K562 (cell line): ENCODE results near the gene PGPEP1. TPM values are rescaled to one million over a fixed set of nuclear protein-coding genes. Genes with fewer than 3 reads are reported as not detected.

ENCODE experiments used
- FOXK2 ChIP-seq, 2 experiments: fragments of 450-650 bp; IDR thresholded peaks in 1 of 2; conservative IDR thresholded peaks in 1 of 2; 2 replicates each; pipeline ENCODE4 v1.6.1; 2016; ENCODE audit warnings: low read depth in 2 of 2, mild to moderate bottlenecking in 1 of 2
- GATA2 ChIP-seq: sonication (generic); formaldehyde crosslinking; IDR thresholded peaks from 2 replicates; pipeline ENCODE4 v1.4.0; 2020; ENCODE audit warnings: mild to moderate bottlenecking, missing genetic modification reagents
- NR2C1 ChIP-seq, 2 experiments: fragments of 450-650 bp; IDR thresholded peaks; 2 replicates each; pipeline ENCODE4 v1.6.1; 2017; ENCODE audit warnings: mild to moderate bottlenecking in 2 of 2, antibody characterized with exemption in 1 of 2, inconsistent platforms in 1 of 2, missing compliant biosample characterization in 1 of 2, missing genetic modification characterization in 1 of 2
- RAD21 ChIP-seq, 2 experiments: fragments of 250-450 bp in 1 of 2; fragments of 450-650 bp in 1 of 2; sonication (Bioruptor Pico) in 1 of 2; formaldehyde crosslinking in 1 of 2; IDR thresholded peaks in 1 of 2; conservative IDR thresholded peaks in 1 of 2; 2 replicates each; pipeline versions ENCODE4 v1.4.0 to v1.8.0; 2020 to 2022; ENCODE audit warnings: mild to moderate bottlenecking in 2 of 2, moderate library complexity in 1 of 2
- TAF1 ChIP-seq: IDR thresholded peaks from 2 replicates; pipeline ENCODE4 v1.6.1; 2011; ENCODE audit warnings: mild to moderate bottlenecking, low read length, moderate library complexity; ENCODE audit not compliant: insufficient read depth, control insufficient read depth, severe bottlenecking; ENCODE audit errors: extremely low read depth
- U2AF1 ChIP-seq: fragments of 200-400 bp; formaldehyde crosslinking; optimal IDR thresholded peaks from 2 replicates; pipeline ENCODE3; 2017; ENCODE audit warnings: mild to moderate bottlenecking, low read depth, low read length, moderate library complexity
- polyA plus RNA-seq, 8 experiments: library from polyadenylated mRNA; depleted of rRNA in 4 of 8; stranded (reverse) in 5 of 8; unstranded in 3 of 8; fragments of >200 nt; fragmentation: Nextera tagmentation in 2 of 8; fragmentation: Illumina TruSeq in 1 of 8; extraction: Ambion mirVana in 2 of 8; extraction: Trizol in 1 of 8; gene quantifications; 2 replicates each; pipeline versions ENCODE4 v1.2.1 to v1.2.3, GENCODE V29; 2011 to 2014; ENCODE audit warnings: inconsistent platforms in 1 of 8, missing spikeins in 1 of 8
- total RNA-seq, 7 experiments: library from RNA; depleted of rRNA in 6 of 7; stranded (reverse); fragments of >200 nt in 6 of 7; fragmentation: Illumina TruSeq in 2 of 7; extraction: Trizol in 2 of 7; gene quantifications; 2 replicates each; pipeline versions ENCODE4 v1.2.1 to v1.2.3, GENCODE V29; 2011 to 2021; ENCODE audit warnings: low replicate concordance in 1 of 7
- TF ChIP-seq, protein P1 (sequence below), 2 experiments: fragments of 450-650 bp; formaldehyde crosslinking in 1 of 2; IDR thresholded peaks; 2 replicates each; pipeline versions ENCODE4 v1.4.0 to v1.6.1; 2014 to 2020; ENCODE audit warnings: mild to moderate bottlenecking in 2 of 2, borderline replicate concordance in 1 of 2, low read depth in 1 of 2
- TF ChIP-seq, protein P2 (sequence below), 2 experiments: fragments of 450-650 bp; conservative IDR thresholded peaks; 2 replicates each; pipeline ENCODE4 v1.6.1; 2017; ENCODE audit warnings: mild to moderate bottlenecking in 2 of 2, moderate library complexity in 2 of 2
- TF ChIP-seq, protein P3 (sequence below): sonication (generic); formaldehyde crosslinking; IDR thresholded peaks from 2 replicates; pipeline ENCODE4 v1.4.0; 2020; ENCODE audit warnings: mild to moderate bottlenecking, missing genetic modification reagents
- TF ChIP-seq, protein P4 (sequence below): sonication (generic); formaldehyde crosslinking; IDR thresholded peaks from 2 replicates; pipeline ENCODE4 v1.8.0; 2022; ENCODE audit warnings: missing genetic modification reagents, mild to moderate bottlenecking, borderline replicate concordance

Gene PGPEP1
- total and polyA plus RNA-seq, 9 of the 15 experiments (the other 6 are each of a cell fraction or from before 2014, with no cell fraction given): 10.0 to 69.6 (median 33.5) TPM

GRCh38 chr19:18339723-18340122 lies 675 bp upstream of the PGPEP1 start (continued):
- TF ChIP-seq, protein P1, sequence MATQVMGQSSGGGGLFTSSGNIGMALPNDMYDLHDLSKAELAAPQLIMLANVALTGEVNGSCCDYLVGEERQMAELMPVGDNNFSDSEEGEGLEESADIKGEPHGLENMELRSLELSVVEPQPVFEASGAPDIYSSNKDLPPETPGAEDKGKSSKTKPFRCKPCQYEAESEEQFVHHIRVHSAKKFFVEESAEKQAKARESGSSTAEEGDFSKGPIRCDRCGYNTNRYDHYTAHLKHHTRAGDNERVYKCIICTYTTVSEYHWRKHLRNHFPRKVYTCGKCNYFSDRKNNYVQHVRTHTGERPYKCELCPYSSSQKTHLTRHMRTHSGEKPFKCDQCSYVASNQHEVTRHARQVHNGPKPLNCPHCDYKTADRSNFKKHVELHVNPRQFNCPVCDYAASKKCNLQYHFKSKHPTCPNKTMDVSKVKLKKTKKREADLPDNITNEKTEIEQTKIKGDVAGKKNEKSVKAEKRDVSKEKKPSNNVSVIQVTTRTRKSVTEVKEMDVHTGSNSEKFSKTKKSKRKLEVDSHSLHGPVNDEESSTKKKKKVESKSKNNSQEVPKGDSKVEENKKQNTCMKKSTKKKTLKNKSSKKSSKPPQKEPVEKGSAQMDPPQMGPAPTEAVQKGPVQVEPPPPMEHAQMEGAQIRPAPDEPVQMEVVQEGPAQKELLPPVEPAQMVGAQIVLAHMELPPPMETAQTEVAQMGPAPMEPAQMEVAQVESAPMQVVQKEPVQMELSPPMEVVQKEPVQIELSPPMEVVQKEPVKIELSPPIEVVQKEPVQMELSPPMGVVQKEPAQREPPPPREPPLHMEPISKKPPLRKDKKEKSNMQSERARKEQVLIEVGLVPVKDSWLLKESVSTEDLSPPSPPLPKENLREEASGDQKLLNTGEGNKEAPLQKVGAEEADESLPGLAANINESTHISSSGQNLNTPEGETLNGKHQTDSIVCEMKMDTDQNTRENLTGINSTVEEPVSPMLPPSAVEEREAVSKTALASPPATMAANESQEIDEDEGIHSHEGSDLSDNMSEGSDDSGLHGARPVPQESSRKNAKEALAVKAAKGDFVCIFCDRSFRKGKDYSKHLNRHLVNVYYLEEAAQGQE (IDR thresholded peaks at IDR 0.05; ENCODE audit: borderline replicate concordance): peak; percentile 30; the same call in 1 of the 2 replicates
- TF ChIP-seq, protein P1 (CRISPR knock-in tag; IDR thresholded peaks at IDR 0.05; ENCODE audit: low read depth): no peak
- TF ChIP-seq, protein P2, sequence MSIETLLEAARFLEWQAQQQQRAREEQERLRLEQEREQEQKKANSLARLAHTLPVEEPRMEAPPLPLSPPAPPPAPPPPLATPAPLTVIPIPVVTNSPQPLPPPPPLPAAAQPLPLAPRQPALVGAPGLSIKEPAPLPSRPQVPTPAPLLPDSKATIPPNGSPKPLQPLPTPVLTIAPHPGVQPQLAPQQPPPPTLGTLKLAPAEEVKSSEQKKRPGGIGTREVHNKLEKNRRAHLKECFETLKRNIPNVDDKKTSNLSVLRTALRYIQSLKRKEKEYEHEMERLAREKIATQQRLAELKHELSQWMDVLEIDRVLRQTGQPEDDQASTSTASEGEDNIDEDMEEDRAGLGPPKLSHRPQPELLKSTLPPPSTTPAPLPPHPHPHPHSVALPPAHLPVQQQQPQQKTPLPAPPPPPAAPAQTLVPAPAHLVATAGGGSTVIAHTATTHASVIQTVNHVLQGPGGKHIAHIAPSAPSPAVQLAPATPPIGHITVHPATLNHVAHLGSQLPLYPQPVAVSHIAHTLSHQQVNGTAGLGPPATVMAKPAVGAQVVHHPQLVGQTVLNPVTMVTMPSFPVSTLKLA (conservative IDR thresholded peaks at IDR 0.05): 0 out of 4 replicates have a peak, but pooled peaks of 1 of the 2 experiments have one; percentile 13
- peak in 1 of 2 experiments; percentile 35; a peak in 1 of 4 replicates for TF ChIP-seq FOXK2 (conservative IDR thresholded peaks at IDR 0.05 in 1 of 2, IDR thresholded peaks at IDR 0.05 in 1 of 2; ENCODE audit: low read depth in 2 of 2)
- TF ChIP-seq, protein P3, sequence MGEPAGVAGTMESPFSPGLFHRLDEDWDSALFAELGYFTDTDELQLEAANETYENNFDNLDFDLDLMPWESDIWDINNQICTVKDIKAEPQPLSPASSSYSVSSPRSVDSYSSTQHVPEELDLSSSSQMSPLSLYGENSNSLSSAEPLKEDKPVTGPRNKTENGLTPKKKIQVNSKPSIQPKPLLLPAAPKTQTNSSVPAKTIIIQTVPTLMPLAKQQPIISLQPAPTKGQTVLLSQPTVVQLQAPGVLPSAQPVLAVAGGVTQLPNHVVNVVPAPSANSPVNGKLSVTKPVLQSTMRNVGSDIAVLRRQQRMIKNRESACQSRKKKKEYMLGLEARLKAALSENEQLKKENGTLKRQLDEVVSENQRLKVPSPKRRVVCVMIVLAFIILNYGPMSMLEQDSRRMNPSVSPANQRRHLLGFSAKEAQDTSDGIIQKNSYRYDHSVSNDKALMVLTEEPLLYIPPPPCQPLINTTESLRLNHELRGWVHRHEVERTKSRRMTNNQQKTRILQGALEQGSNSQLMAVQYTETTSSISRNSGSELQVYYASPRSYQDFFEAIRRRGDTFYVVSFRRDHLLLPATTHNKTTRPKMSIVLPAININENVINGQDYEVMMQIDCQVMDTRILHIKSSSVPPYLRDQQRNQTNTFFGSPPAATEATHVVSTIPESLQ: no peak
- TF ChIP-seq NR2C1 (IDR thresholded peaks at IDR 0.05): peak; percentile 37; the same call in 1 of the 2 replicates
- no peak for TF ChIP-seq NR2C1 (tag; IDR thresholded peaks at IDR 0.05)
- peak; percentile 41 to 64 for TF ChIP-seq RAD21 (CRISPR knock-in tag; conservative IDR thresholded peaks at IDR 0.05 in 1 of 2, IDR thresholded peaks at IDR 0.05 in 1 of 2)
- TF ChIP-seq, protein P4, sequence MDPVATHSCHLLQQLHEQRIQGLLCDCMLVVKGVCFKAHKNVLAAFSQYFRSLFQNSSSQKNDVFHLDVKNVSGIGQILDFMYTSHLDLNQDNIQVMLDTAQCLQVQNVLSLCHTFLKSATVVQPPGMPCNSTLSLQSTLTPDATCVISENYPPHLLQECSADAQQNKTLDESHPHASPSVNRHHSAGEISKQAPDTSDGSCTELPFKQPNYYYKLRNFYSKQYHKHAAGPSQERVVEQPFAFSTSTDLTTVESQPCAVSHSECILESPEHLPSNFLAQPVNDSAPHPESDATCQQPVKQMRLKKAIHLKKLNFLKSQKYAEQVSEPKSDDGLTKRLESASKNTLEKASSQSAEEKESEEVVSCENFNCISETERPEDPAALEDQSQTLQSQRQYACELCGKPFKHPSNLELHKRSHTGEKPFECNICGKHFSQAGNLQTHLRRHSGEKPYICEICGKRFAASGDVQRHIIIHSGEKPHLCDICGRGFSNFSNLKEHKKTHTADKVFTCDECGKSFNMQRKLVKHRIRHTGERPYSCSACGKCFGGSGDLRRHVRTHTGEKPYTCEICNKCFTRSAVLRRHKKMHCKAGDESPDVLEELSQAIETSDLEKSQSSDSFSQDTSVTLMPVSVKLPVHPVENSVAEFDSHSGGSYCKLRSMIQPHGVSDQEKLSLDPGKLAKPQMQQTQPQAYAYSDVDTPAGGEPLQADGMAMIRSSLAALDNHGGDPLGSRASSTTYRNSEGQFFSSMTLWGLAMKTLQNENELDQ (CRISPR knock-in tag): no peak
- TF ChIP-seq U2AF1: no peak
- TF ChIP-seq GATA2 (CRISPR knock-in tag): no peak
- TF ChIP-seq TAF1: no peak
